HepG2 (cell line): Measurements from ENCODE around the gene SLC12A1. TPM values are rescaled to one million over a fixed set of nuclear protein-coding genes. Genes with fewer than 3 reads are reported as not detected.
A peak's percentile ranks its signal among the peaks of the same experiment; 100 is the strongest.

ENCODE experiments used
- ARNT ChIP-seq: fragments of 450-650 bp; IDR thresholded peaks from 2 replicates; pipeline ENCODE4 v1.6.1; 2017
- DR1 ChIP-seq: sonication (generic); formaldehyde crosslinking; IDR thresholded peaks from 2 replicates; pipeline ENCODE4 v1.8.0; 2021; ENCODE audit warnings: mild to moderate bottlenecking, missing genetic modification reagents, inconsistent platforms
- FOXA1 ChIP-seq, 2 experiments: fragments of 450-650 bp in 1 of 2; sonication (generic) in 1 of 2; formaldehyde crosslinking in 1 of 2; IDR thresholded peaks; 2 replicates each; pipeline versions ENCODE4 v1.4.0 to v1.6.1; 2016 to 2020; ENCODE audit warnings: missing genetic modification reagents in 1 of 2
- HOXA9 ChIP-seq: sonication (generic); formaldehyde crosslinking; IDR thresholded peaks from 2 replicates; pipeline ENCODE4 v1.8.1; 2022; ENCODE audit warnings: missing genetic modification reagents, mild to moderate bottlenecking, moderate library complexity, borderline replicate concordance
- MED13 ChIP-seq: sonication (generic); formaldehyde crosslinking; IDR thresholded peaks from 2 replicates; pipeline ENCODE4 v1.5.0; 2020; ENCODE audit warnings: missing genetic modification reagents
- MZF1 ChIP-seq: sonication (generic); formaldehyde crosslinking; IDR thresholded peaks from 2 replicates; pipeline ENCODE4 v1.8.1; 2023; ENCODE audit warnings: mild to moderate bottlenecking, missing genetic modification reagents, borderline replicate concordance
- TBP ChIP-seq: sonication (generic); formaldehyde crosslinking; IDR thresholded peaks from 2 replicates; pipeline ENCODE4 v1.5.0; 2020; ENCODE audit warnings: missing genetic modification reagents
- XRCC5 ChIP-seq: fragments of 200-400 bp; formaldehyde crosslinking; optimal IDR thresholded peaks from 2 replicates; pipeline ENCODE3; 2017; ENCODE audit warnings: mild to moderate bottlenecking, low read length
- ZNF232 ChIP-seq: sonication (generic); formaldehyde crosslinking; IDR thresholded peaks from 2 replicates; pipeline ENCODE4 v1.4.0; 2020; ENCODE audit warnings: missing genetic modification reagents, borderline replicate concordance
- ZNF546 ChIP-seq: sonication (generic); formaldehyde crosslinking; conservative IDR thresholded peaks from 2 replicates; pipeline ENCODE4 v1.8.1; 2023; ENCODE audit warnings: mild to moderate bottlenecking, missing genetic modification reagents
- ZNF782 ChIP-seq: sonication (generic); formaldehyde crosslinking; IDR thresholded peaks from 2 replicates; pipeline ENCODE4 v1.4.0; 2020; ENCODE audit warnings: missing genetic modification reagents, mild to moderate bottlenecking, borderline replicate concordance
- polyA plus RNA-seq, 8 experiments: library from polyadenylated mRNA; depleted of rRNA in 3 of 8; stranded (reverse) in 7 of 8; unstranded in 1 of 8; fragments of >200 nt; fragmentation: Illumina TruSeq in 4 of 8; extraction: Trizol in 4 of 8; gene quantifications; 2 replicates each; pipeline versions ENCODE4 v1.2.1 to v1.2.3, GENCODE V29; 2011 to 2016; ENCODE audit warnings: low read depth in 4 of 8, missing spikeins in 1 of 8, mixed read lengths in 1 of 8; ENCODE audit not compliant: insufficient read depth in 1 of 8
- total RNA-seq, 5 experiments: library from RNA; depleted of rRNA; stranded (reverse); fragments of >200 nt; fragmentation: Illumina TruSeq; extraction: Trizol; gene quantifications; 2 replicates each; pipeline ENCODE4 v1.2.3, GENCODE V29; 2016; ENCODE audit warnings: low read depth in 1 of 5
- TF ChIP-seq, protein P1 (sequence below): sonication (generic); formaldehyde crosslinking; IDR thresholded peaks from 2 replicates; pipeline ENCODE4 v1.4.0; 2020; ENCODE audit warnings: mild to moderate bottlenecking, missing genetic modification reagents
- TF ChIP-seq, protein P2 (sequence below): sonication (generic); formaldehyde crosslinking; IDR thresholded peaks from 2 replicates; pipeline ENCODE4 v1.4.0; 2020; ENCODE audit warnings: mild to moderate bottlenecking, missing genetic modification reagents

SLC12A1 gene
- total and polyA plus RNA-seq, 2 of the 13 experiments (the other 11 are each of a cell fraction or from before 2014, with no cell fraction given), result not detected

DNA sequence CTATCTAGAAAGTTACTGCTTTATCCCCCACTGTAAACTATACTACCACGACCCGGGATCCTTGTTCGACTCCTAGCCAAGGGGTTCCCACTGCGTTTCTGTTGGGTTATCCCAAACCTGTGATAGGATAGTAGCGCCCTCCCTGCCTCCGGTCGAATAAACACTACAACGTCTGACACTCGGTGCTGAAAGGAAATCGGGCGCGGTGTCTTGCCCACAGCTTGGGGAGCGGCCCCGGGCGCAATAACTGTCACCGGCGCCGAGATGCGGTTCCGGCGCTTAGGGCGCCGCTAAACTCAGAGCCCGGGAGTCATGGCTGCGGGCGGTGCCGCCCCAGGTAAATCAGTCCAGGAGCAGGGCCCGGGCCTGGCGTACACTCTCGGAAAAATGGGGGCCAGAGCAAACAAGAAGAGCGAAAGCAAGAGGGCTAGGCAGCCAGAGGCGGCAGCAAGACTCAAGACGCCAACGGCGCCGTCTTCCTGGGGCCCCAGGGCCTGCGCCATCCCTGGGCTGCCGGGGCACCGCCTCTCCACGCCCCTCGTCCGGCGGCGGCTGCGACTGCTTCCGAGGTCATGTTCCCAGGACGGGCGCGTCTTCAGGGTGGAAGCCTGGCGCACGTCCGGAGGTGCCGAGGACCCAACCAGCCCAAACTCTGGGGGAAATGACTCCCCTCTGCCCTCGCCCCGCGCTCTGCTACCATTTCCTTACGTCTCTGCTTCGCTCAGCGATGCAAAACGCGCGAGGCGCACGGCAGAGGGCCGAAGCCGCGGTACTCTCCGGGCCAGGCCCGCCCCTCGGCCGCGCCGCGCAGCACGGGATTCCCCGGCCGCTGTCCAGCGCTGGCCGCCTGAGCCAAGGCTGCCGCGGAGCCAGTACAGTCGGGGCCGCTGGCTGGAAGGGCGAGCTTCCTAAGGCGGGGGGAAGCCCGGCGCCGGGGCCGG lies 125.0 kb downstream of the SLC12A1 start, which contains the start of gene DUT (continued):
- TF ChIP-seq, protein P1, sequence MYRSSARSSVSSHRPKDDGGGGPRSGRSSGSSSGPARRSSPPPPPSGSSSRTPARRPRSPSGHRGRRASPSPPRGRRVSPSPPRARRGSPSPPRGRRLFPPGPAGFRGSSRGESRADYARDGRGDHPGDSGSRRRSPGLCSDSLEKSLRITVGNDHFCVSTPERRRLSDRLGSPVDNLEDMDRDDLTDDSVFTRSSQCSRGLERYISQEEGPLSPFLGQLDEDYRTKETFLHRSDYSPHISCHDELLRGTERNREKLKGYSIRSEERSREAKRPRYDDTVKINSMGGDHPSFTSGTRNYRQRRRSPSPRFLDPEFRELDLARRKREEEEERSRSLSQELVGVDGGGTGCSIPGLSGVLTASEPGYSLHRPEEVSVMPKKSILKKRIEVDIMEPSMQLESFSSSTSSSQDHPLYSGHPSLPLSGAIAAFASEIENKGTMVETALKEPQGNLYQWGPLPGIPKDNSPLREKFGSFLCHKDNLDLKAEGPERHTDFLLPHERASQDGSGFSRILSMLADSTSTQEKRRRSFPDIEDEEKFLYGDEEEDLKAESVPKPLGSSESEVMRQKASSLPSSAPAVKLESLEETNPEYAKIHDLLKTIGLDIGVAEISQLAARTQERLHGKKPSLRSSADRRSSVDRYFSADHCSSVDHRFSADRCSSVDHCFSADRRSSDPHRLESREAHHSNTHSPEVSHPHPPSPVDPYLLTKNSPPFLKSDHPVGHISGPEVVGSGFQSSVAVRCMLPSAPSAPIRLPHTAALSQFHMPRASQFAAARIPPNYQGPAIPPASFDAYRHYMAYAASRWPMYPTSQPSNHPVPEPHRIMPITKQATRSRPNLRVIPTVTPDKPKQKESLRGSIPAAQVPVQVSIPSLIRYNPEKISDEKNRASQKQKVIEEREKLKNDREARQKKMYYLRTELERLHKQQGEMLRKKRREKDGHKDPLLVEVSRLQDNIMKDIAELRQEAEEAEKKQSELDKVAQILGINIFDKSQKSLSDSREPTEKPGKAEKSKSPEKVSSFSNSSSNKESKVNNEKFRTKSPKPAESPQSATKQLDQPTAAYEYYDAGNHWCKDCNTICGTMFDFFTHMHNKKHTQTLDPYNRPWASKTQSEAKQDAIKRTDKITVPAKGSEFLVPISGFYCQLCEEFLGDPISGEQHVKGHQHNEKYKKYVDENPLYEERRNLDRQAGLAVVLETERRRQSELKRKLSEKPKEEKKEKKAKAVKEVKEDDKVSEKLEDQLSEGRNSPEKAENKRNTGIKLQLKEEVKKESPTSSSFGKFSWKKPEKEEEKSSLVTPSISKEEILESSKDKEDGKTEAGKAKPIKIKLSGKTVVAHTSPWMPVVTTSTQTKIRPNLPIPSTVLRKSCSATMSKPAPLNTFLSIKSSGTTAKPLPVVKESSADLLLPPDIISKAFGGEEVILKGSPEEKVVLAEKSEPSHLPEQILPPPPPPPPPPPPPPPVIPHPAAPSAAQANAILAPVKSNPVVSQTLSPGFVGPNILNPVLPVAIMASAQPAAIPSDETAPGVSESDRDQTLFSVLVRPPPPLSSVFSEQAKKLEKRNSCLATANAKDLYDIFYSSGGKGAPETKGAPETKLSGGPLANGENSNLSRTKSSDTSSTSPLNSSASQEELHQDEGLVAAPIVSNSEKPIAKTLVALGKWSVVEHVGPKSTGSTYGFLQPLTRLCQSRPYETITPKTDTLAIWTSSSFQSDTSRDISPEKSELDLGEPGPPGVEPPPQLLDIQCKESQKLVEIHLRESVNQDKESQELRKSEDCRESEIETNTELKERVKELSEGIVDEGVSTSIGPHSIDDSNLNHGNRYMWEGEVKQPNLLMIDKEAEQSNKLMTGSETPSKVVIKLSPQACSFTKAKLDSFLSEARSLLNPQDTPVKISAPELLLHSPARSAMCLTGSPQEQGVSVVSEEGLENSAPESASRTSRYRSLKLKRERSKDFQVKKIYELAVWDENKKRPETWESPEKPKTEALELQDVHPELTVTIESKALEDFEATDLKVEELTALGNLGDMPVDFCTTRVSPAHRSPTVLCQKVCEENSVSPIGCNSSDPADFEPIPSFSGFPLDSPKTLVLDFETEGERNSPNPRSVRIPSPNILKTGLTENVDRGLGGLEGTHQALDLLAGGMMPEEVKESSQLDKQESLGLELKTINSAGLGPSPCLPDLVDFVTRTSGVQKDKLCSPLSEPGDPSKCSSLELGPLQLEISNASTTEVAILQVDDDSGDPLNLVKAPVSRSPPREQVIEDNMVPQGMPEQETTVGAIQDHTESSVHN (CRISPR knock-in tag), result no peak
- peak; percentile 37; the same call in 1 of the 2 replicates for TF ChIP-seq ZNF546
- peak; percentile 36; the same call in 1 of the 2 replicates for TF ChIP-seq DR1
- no peak for TF ChIP-seq ARNT
- peak; percentile 40; the same call in 1 of the 2 replicates for TF ChIP-seq MED13 (CRISPR knock-in tag)
- TF ChIP-seq ZNF782 (CRISPR knock-in tag), result no peak
- TF ChIP-seq HOXA9 (CRISPR knock-in tag), result 0 out of 2 replicates have a peak, but pooled peaks have one; percentile 12
- TF ChIP-seq XRCC5, result no peak
- no peak for TF ChIP-seq FOXA1 (IDR thresholded peaks at IDR 0.05)
- peak; percentile 29; the same call in 1 of the 2 replicates for TF ChIP-seq FOXA1 (CRISPR knock-in tag; IDR thresholded peaks at IDR 0.05)
- TF ChIP-seq, protein P2, sequence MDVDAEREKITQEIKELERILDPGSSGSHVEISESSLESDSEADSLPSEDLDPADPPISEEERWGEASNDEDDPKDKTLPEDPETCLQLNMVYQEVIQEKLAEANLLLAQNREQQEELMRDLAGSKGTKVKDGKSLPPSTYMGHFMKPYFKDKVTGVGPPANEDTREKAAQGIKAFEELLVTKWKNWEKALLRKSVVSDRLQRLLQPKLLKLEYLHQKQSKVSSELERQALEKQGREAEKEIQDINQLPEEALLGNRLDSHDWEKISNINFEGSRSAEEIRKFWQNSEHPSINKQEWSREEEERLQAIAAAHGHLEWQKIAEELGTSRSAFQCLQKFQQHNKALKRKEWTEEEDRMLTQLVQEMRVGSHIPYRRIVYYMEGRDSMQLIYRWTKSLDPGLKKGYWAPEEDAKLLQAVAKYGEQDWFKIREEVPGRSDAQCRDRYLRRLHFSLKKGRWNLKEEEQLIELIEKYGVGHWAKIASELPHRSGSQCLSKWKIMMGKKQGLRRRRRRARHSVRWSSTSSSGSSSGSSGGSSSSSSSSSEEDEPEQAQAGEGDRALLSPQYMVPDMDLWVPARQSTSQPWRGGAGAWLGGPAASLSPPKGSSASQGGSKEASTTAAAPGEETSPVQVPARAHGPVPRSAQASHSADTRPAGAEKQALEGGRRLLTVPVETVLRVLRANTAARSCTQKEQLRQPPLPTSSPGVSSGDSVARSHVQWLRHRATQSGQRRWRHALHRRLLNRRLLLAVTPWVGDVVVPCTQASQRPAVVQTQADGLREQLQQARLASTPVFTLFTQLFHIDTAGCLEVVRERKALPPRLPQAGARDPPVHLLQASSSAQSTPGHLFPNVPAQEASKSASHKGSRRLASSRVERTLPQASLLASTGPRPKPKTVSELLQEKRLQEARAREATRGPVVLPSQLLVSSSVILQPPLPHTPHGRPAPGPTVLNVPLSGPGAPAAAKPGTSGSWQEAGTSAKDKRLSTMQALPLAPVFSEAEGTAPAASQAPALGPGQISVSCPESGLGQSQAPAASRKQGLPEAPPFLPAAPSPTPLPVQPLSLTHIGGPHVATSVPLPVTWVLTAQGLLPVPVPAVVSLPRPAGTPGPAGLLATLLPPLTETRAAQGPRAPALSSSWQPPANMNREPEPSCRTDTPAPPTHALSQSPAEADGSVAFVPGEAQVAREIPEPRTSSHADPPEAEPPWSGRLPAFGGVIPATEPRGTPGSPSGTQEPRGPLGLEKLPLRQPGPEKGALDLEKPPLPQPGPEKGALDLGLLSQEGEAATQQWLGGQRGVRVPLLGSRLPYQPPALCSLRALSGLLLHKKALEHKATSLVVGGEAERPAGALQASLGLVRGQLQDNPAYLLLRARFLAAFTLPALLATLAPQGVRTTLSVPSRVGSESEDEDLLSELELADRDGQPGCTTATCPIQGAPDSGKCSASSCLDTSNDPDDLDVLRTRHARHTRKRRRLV (CRISPR knock-in tag), result no peak
- 0 out of 2 replicates have a peak, but pooled peaks have one; percentile 54 for TF ChIP-seq MZF1 (CRISPR knock-in tag)
- no peak for TF ChIP-seq ZNF232 (CRISPR knock-in tag)
- no peak for TF ChIP-seq TBP (CRISPR knock-in tag)
